Spleen (tissue), 7 donors: ENCODE results near the gene MCHR1.

Experiments used
- POLR2A ChIP-seq, 3 donors: fragments of 450-650 bp; IDR thresholded peaks; one replicate each; pipeline ENCODE4 v1.5.1; 2017; ENCODE audit warnings: antibody characterized with exemption in 3 of 3, mild to moderate bottlenecking in 1 of 3
- TF ChIP-seq, protein P1 (sequence below), 11 experiments: fragments of 200-600 bp in 7 of 11; fragments of 450-650 bp in 4 of 11; sonication (generic) in 4 of 11; IDR thresholded peaks in 8 of 11; conservative IDR thresholded peaks in 3 of 11; 1 replicate in 7 of 11; 2 replicates in 4 of 11; pipeline versions ENCODE4 v1.4.0 to v1.8.0; 2016 to 2021; ENCODE audit warnings: antibody characterized with exemption in 11 of 11, inconsistent platforms in 4 of 11, mild to moderate bottlenecking in 1 of 11
- donor health status: DM: no; HTN: no; CAD: no; lungs with moderate emphysema.
- donor health status: DM: no; HTN: no; CAD: no.
- donor health status: DM: no; HTN: no; CAD: no.

DNA sequence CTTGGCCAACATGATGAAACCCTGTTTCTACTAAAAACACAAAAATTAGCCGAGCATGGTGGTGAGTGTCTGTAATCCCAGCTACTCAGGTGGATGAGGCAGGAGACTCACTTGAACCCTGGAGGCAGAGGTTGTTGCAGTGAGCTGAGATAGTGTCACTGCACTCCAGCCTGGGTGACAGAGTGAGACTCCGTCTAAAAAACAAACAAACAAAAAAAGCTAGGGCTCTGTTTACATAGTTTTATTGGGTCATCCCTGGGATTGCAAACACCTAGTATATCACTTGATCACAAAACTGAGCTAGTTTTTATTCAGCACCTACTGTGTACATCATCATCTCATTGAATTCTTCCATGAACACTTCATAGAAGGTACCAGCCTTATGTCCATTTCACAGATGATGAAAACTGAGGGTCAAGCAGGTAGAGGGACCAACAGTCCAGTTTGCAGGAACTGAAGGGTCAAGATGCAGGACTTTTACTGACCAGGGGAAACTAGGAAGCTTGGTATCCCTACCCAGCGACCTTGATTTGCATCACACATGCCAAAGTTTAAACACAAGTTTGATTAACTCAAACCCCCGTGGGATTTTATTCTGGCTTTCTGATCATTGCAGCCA is 33.6 kb upstream of the MCHR1 start:
- TF ChIP-seq POLR2A (IDR thresholded peaks at IDR 0.05), result no peak
- TF ChIP-seq, protein P1, sequence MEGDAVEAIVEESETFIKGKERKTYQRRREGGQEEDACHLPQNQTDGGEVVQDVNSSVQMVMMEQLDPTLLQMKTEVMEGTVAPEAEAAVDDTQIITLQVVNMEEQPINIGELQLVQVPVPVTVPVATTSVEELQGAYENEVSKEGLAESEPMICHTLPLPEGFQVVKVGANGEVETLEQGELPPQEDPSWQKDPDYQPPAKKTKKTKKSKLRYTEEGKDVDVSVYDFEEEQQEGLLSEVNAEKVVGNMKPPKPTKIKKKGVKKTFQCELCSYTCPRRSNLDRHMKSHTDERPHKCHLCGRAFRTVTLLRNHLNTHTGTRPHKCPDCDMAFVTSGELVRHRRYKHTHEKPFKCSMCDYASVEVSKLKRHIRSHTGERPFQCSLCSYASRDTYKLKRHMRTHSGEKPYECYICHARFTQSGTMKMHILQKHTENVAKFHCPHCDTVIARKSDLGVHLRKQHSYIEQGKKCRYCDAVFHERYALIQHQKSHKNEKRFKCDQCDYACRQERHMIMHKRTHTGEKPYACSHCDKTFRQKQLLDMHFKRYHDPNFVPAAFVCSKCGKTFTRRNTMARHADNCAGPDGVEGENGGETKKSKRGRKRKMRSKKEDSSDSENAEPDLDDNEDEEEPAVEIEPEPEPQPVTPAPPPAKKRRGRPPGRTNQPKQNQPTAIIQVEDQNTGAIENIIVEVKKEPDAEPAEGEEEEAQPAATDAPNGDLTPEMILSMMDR (IDR thresholded peaks at IDR 0.05 in 8 of 11, conservative IDR thresholded peaks at IDR 0.05 in 3 of 11), result no peak
